Peyer's patch (tissue), 4 donors: ENCODE measurements around the gene ZNF101. TPM values are rescaled to one million over a fixed set of nuclear protein-coding genes. Genes with fewer than 3 reads are reported as not detected.

Experiments used
- DNase-seq, 3 donors: peaks; one replicate each; pipeline ENCODE4 v3.0.0-alpha.2; 2017 to 2019
- H3K27ac ChIP-seq, 4 donors: fragments of 200-600 bp; sonication (generic); one replicate each; pipeline ENCODE4 v1.5.1; 2016 to 2019
- H3K27me3 ChIP-seq, 2 donors: fragments of 200-600 bp; sonication (generic); one replicate each; pipeline ENCODE4 v1.5.1; 2019
- H3K36me3 ChIP-seq, 3 donors: fragments of 200-600 bp; sonication (generic); one replicate each; pipeline ENCODE4 v1.5.1; 2016 to 2019
- H3K4me1 ChIP-seq, 4 donors: fragments of 200-600 bp; sonication (generic); one replicate each; pipeline ENCODE4 v1.5.1; 2016 to 2019
- H3K4me3 ChIP-seq, 4 donors: fragments of 200-600 bp; sonication (generic); 1 replicate in 3 of 4; 2 replicates in 1 of 4; pipeline ENCODE4 v1.5.1; 2016 to 2019; ENCODE audit warnings: mild to moderate bottlenecking in 1 of 4
- H3K9me3 ChIP-seq, 4 donors: fragments of 200-600 bp; sonication (generic); one replicate each; pipeline ENCODE4 v1.5.1; 2016 to 2019; ENCODE audit warnings: mild to moderate bottlenecking in 1 of 4
- POLR2A ChIP-seq, 2 donors: fragments of 450-650 bp; IDR thresholded peaks; one replicate each; pipeline ENCODE4 v1.5.1; 2017; ENCODE audit warnings: antibody characterized with exemption in 2 of 2, mild to moderate bottlenecking in 2 of 2, moderate library complexity in 2 of 2
- total RNA-seq, 4 donors: library from RNA; depleted of rRNA; stranded (reverse); fragments of >200 nt; gene quantifications; one replicate each; pipeline ENCODE4 v1.1.0, GENCODE V29; 2016
- TF ChIP-seq, protein P1 (sequence below), 6 experiments: fragments of 450-650 bp in 4 of 6; fragments of 200-600 bp in 2 of 6; sonication (generic) in 1 of 6; IDR thresholded peaks; one replicate each; pipeline ENCODE4 v1.5.1; 2017 to 2019; ENCODE audit warnings: antibody characterized with exemption in 6 of 6, mild to moderate bottlenecking in 3 of 6, moderate library complexity in 1 of 6

ZNF101 gene
- total RNA-seq, 4 donors from 2014 or later = 10.1 to 52.8 (median 15.8) TPM

DNA sequence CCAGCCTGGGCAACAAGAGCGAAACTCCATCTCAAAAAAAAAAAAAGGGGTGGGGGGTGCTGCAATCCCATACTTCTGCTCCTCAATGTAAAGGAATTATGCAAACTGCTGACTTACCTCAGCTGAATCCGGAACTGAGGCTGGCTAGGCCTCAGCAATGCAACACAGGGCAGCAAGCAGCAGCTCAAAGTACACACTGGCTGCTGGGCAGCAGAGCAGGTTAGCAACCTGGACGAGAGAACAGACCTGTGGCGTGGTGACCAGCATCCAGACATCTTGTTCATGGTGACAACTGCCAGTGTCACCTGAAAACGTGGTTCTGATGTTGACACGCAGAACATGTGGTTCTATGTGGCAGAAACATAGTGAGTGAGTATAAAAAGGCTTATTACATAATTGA is 36.2 kb downstream of the ZNF101 start:
- peaks cover 0 to 80% (median 16%) of the 10 kb centered on the region in 4 donors for H3K9me3 ChIP-seq
- no peaks in the 10 kb centered on the region for H3K27me3 ChIP-seq
- H3K4me3 ChIP-seq = no peak overlapping the region
- no peak for DNase-seq
- H3K27ac ChIP-seq = no peak overlapping the region
- TF ChIP-seq, protein P1, sequence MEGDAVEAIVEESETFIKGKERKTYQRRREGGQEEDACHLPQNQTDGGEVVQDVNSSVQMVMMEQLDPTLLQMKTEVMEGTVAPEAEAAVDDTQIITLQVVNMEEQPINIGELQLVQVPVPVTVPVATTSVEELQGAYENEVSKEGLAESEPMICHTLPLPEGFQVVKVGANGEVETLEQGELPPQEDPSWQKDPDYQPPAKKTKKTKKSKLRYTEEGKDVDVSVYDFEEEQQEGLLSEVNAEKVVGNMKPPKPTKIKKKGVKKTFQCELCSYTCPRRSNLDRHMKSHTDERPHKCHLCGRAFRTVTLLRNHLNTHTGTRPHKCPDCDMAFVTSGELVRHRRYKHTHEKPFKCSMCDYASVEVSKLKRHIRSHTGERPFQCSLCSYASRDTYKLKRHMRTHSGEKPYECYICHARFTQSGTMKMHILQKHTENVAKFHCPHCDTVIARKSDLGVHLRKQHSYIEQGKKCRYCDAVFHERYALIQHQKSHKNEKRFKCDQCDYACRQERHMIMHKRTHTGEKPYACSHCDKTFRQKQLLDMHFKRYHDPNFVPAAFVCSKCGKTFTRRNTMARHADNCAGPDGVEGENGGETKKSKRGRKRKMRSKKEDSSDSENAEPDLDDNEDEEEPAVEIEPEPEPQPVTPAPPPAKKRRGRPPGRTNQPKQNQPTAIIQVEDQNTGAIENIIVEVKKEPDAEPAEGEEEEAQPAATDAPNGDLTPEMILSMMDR (IDR thresholded peaks at IDR 0.05) = no peak
- no peak for TF ChIP-seq POLR2A (IDR thresholded peaks at IDR 0.05)
- H3K36me3 ChIP-seq = peaks cover 0 to 5% (median 0%) of the 10 kb centered on the region in 3 donors
- no peaks in the 10 kb centered on the region for H3K4me1 ChIP-seq

DNA sequence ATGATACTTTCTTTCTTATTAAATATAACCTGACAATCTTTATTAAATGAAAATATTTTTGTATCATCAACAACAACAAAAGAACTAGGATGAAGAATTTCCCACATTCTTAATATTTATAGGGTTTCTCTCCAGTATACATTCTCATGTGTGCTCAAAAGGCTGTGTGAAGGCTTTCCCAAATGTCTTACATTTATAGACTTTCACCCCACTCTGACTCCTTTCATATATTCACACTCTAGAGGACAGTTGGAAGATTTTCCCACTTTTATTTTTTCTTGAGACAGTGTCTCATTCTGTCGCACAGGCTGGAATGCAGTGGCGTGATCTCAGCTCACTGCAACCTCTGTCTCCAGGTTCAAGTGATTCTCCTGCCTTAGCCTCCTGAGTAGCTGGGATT is 41.9 kb downstream of the ZNF101 start:
- Histone ChIP-seq H3K9me3 (peaks cover 0 to 98% (median 55%) of the 10 kb centered on the region in 4 donors), H3K27me3 (no peaks in the 10 kb centered on the region), H3K27ac (no peak overlapping the region), H3K36me3 (peaks cover 5 to 41% (median 8%) of the 10 kb centered on the region in 3 donors), H3K4me3 (no peak overlapping the region), H3K4me1 (no peaks in the 10 kb centered on the region)
- TF ChIP-seq POLR2A (IDR thresholded peaks at IDR 0.05) = no peak
- TF ChIP-seq, protein P1 (IDR thresholded peaks at IDR 0.05) = no peak
- no peak for DNase-seq

DNA sequence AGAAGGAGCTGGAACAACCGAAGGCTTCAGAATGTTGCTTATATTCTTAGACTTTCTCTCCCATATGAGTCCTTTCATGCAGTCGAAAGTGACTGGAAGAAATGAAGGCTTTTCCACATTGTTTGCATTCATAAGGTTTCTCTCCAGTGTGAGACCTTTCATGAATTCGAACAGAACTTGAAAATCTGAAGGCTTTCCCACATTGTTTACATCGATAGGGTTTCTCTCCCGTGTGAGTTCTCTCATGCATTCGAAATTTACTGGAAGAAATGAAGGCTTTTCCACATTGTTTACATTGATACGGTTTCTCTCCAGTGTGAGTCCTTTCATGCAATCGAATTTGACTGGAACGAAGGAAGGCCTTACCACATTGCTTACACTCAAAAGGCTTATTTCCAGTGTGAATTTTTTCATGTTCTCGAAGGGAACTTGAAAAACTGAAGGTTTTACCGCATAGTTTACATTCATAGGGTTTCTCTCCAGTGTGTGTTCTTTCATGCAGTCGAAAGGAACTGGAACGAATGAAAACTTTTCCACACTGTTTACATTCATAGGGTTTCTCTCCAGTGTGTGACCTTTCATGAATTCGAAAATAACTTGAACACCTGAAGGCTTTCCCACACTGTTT is 42.8 kb downstream of the ZNF101 start:
- Histone ChIP-seq H3K4me1 (no peaks in the 10 kb centered on the region), H3K4me3 (no peak overlapping the region), H3K36me3 (peaks cover 5 to 44% (median 8%) of the 10 kb centered on the region in 3 donors), H3K27me3 (no peaks in the 10 kb centered on the region), H3K27ac (no peak overlapping the region), H3K9me3 (peaks cover 0 to 100% (median 62%) of the 10 kb centered on the region in 4 donors)
- no peak for DNase-seq
- TF ChIP-seq, protein P1 (IDR thresholded peaks at IDR 0.05) = no peak

DNA sequence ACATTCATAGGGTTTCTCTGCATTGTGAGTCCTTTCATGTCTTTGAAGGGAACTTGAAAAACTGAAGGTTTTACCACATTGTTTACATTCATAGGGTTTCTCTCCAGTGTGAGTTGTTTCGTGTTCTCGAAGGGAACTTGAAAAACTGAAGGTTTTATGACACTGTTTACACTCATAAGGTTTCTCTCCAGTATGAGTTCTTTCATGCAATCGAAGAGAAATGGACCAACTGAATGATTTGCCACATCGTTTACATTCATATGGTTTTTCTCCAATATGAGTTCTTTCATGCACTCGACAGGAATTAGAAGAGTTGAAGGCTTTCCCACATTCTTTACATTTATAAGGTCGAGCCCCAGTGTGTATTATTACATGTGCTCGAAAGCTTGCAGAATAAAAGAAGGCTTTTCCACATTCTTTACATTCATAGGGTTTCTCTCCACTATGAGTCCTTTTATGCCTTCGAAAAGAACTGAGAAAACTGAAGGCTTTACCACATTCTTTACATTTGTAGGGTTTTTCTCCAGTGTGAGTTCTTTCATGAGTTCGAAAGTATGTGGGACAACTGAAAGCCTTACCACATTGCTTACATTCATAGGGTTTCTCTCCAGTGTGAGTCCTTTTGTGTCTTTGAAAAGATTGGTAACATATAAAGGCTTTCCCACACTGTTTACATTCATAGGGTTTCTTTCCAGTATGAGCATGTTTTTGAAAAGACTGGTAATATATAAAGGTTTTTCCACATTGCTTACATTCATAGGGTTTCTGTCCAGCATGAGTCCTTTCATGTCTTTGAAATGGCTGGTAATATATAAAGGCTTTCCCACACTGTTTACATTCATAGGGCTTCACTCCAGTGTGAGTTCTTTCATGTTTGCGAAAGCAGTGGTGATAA is 43.5 kb downstream of the ZNF101 start:
- H3K9me3 ChIP-seq = peaks cover 0 to 100% (median 61%) of the 10 kb centered on the region in 4 donors
- H3K4me3 ChIP-seq = no peak overlapping the region
- no peaks in the 10 kb centered on the region for H3K4me1 ChIP-seq
- no peak for DNase-seq
- no peak overlapping the region for H3K27ac ChIP-seq
- peaks cover 5 to 51% (median 8%) of the 10 kb centered on the region in 3 donors for H3K36me3 ChIP-seq
- H3K27me3 ChIP-seq = no peaks in the 10 kb centered on the region
- TF ChIP-seq POLR2A (IDR thresholded peaks at IDR 0.05) = no peak
- TF ChIP-seq, protein P1 (IDR thresholded peaks at IDR 0.05) = no peak

DNA sequence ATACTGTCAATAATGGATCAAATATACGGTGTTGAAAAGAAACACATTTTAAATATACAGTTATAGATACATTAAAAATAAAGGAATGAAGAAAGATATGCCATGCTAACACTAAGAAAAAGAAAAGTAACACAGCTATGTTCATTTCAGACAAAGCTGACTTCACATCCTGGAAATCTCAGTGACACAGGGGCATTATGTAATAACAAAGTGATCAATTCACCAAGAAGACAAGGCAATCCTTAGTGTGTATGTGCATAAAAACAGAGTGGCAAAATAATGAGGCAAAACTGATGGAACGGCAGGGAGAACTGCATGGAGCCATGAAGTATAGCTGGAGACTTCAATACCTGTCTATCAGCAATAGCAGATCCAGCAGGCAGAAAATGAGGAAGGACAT is 51.2 kb downstream of the ZNF101 start:
- H3K36me3 ChIP-seq = peaks cover 0 to 16% (median 0%) of the 10 kb centered on the region in 3 donors
- peaks cover 0 to 72% (median 30%) of the 10 kb centered on the region in 4 donors for H3K9me3 ChIP-seq
- TF ChIP-seq, protein P1 (IDR thresholded peaks at IDR 0.05) = no peak
- TF ChIP-seq POLR2A (IDR thresholded peaks at IDR 0.05) = no peak
- no peaks in the 10 kb centered on the region for H3K4me1 ChIP-seq
- H3K27me3 ChIP-seq = no peaks in the 10 kb centered on the region
- H3K27ac ChIP-seq = no peak overlapping the region
- no peak overlapping the region for H3K4me3 ChIP-seq
- DNase-seq = no peak
